IMR-90 (cell line): Measurements from ENCODE around the gene S100A2.

Experiments
- CTCF ChIP-seq: conservative IDR thresholded peaks from 2 replicates; pipeline ENCODE4 v1.5.1; 2012; ENCODE audit warnings: mild to moderate bottlenecking, low read depth, low read length, improper control_type of control experiment
- ELK1 ChIP-seq: fragments of 150-350 bp; IDR thresholded peaks from 2 replicates; pipeline ENCODE4 v1.6.1; 2016; ENCODE audit warnings: low read depth, mild to moderate bottlenecking, low read length, moderate library complexity, borderline replicate concordance
- FOS ChIP-seq: fragments of 150-350 bp; IDR thresholded peaks from 2 replicates; pipeline ENCODE4 v1.6.1; 2016; ENCODE audit warnings: low read depth, low read length
- MAFK ChIP-seq: IDR thresholded peaks from 2 replicates; pipeline ENCODE4 v1.6.1; 2012; ENCODE audit warnings: low read depth, low read length, improper control_type of control experiment
- MAZ ChIP-seq: IDR thresholded peaks from 2 replicates; pipeline ENCODE4 v1.6.1; 2012; ENCODE audit warnings: low read depth, mild to moderate bottlenecking, low read length, improper control_type of control experiment, moderate library complexity, borderline replicate concordance
- POLR2A ChIP-seq: IDR thresholded peaks from 2 replicates; pipeline ENCODE4 v1.6.1; 2012; ENCODE audit warnings: mild to moderate bottlenecking, low read depth, low read length
- RAD21 ChIP-seq: IDR thresholded peaks from 2 replicates; pipeline ENCODE4 v1.6.1; 2012; ENCODE audit warnings: low read length, improper control_type of control experiment
- RFX5 ChIP-seq: IDR thresholded peaks from 2 replicates; pipeline ENCODE4 v1.8.0; 2012; ENCODE audit warnings: low read depth, mild to moderate bottlenecking, low read length, moderate library complexity
- TF ChIP-seq, protein P1 (sequence below): fragments of 150-350 bp; IDR thresholded peaks from 2 replicates; pipeline ENCODE4 v1.6.1; 2017; ENCODE audit warnings: mild to moderate bottlenecking, antibody characterized with exemption, low read length, low read depth

DNA sequence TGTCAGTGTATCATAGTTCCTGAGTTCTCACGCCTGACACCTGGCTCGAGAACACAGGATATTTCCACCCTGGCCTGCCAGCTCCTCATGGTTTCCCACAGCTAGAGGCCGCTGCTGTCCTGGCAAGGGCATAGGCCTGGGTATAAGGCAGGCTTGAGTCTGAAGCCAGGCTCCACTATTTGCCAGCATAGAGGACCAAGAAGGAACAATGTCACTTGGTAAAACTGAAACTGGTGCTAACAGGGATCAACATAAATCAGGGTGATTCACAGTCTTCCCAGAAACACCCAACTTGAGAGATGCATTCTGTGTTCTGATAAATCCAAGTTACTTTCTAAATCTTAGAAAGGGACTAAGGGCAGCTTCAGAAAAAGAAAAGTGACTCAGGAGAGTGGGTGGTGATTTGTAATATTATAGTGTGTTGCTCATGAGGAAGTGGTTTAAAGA lies 6.9 kb upstream of the S100A2 start:
- no peak for TF ChIP-seq MAFK
- TF ChIP-seq FOS = peak; percentile 49; the same call in 1 of the 2 replicates
- TF ChIP-seq CTCF = peak; percentile 86
- TF ChIP-seq RAD21 = peak; percentile 89
- TF ChIP-seq POLR2A = peak; percentile 46; the same call in 1 of the 2 replicates
- no peak for TF ChIP-seq MAZ
- TF ChIP-seq, protein P1, sequence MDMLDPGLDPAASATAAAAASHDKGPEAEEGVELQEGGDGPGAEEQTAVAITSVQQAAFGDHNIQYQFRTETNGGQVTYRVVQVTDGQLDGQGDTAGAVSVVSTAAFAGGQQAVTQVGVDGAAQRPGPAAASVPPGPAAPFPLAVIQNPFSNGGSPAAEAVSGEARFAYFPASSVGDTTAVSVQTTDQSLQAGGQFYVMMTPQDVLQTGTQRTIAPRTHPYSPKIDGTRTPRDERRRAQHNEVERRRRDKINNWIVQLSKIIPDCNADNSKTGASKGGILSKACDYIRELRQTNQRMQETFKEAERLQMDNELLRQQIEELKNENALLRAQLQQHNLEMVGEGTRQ = no peak
- no peak for TF ChIP-seq RFX5
- no peak for TF ChIP-seq ELK1
